Measurements from ENCODE around the gene ALPG. TPM values are rescaled to one million over a fixed set of nuclear protein-coding genes. Genes with fewer than 3 reads are reported as not detected.
"Not testable (repeated sequence)": the region's sequence is repeated elsewhere in the genome, so short reads cannot be mapped to it uniquely, and the experiment has no call there.

Gene ALPG
- total RNA-seq, 1 experiment from 2014 or later: 65.3 TPM

- Histone ChIP-seq H3K36me3 (ENCODE audit: control insufficient read depth, insufficient read depth, low read length) (no peaks in the 10 kb centered on the region), H3K4me1 (ENCODE audit: control insufficient read depth, insufficient read depth, low read length) (no peaks in the 10 kb centered on the region), H3K27me3 (ENCODE audit: control insufficient read depth, insufficient read depth, low read length) (no peaks in the 10 kb centered on the region; the same call in 1 of the 2 replicates), H3K27ac (ENCODE audit: low read length) (no peak overlapping the region), H3K9me3 (ENCODE audit: control insufficient read depth, insufficient read depth, low read depth, low read length) (no peaks in the 10 kb centered on the region), H3K4me3 (ENCODE audit: low read depth in 2 of 2, low read length in 2 of 2) (no peak overlapping the region)
- DNase-seq (ENCODE audit: low read depth, low spot score) (no peak), ATAC-seq (no peak)
- TF ChIP-seq TCF7L2 (IDR thresholded peaks at IDR 0.05; ENCODE audit: low read depth, low read length) (no peak), REST (IDR thresholded peaks at IDR 0.05; ENCODE audit: insufficient read depth in 1 of 2, low read depth in 2 of 2, low read length in 1 of 2) (no peak), POLR2AphosphoS5 (IDR thresholded peaks at IDR 0.05; ENCODE audit: low read depth, low read length) (no peak), SIN3A (IDR thresholded peaks at IDR 0.05; ENCODE audit: borderline replicate concordance, insufficient read depth, low read depth, low read length) (no peak)
- TF ChIP-seq, protein P1, sequence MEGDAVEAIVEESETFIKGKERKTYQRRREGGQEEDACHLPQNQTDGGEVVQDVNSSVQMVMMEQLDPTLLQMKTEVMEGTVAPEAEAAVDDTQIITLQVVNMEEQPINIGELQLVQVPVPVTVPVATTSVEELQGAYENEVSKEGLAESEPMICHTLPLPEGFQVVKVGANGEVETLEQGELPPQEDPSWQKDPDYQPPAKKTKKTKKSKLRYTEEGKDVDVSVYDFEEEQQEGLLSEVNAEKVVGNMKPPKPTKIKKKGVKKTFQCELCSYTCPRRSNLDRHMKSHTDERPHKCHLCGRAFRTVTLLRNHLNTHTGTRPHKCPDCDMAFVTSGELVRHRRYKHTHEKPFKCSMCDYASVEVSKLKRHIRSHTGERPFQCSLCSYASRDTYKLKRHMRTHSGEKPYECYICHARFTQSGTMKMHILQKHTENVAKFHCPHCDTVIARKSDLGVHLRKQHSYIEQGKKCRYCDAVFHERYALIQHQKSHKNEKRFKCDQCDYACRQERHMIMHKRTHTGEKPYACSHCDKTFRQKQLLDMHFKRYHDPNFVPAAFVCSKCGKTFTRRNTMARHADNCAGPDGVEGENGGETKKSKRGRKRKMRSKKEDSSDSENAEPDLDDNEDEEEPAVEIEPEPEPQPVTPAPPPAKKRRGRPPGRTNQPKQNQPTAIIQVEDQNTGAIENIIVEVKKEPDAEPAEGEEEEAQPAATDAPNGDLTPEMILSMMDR (IDR thresholded peaks at IDR 0.05): no peak
- ChIA-PET POLR2A (no interaction called here), CTCF (interaction anchor here (0.6 kb wide), 1 partner anchor 73 kb away, joined by 3 read pairs; no protein-coding TSS in a partner anchor)
- intact Hi-C loops (cut with micrococcal nuclease; ENCODE audit: unreplicated experiment): no loop called here
- in situ Hi-C loops (cut with HindIII; ENCODE audit: low pct_unique_long_range_greater_than_20kb, low sequenced_read_pairs): no loop called here
- BruUV-seq (replicated peaks): no TSS peak
Observed at GRCh38 chr2:232449964-232450363, 43.3 kb downstream of the ALPG start.

DNA sequence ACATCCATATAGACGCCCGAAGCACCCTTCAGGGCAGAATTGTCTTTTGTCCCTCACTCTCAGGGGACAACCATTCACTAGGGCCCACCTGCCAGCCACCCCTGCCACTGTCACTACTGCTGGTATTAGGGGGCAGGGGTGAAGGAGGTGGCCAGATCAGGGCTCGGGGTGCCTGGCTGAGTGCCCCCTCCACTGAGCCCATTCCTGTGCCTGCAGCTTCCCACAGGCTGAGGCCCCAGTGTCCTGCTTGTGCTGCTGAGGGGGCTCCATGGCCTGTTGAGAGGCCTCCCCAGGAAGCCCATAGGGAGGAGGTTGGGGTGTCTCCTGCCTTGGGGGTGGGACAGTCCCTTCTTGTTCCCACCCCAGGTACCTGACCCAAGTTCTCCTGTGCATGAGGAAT is 45.0 kb downstream of the ALPG start:
- H3K9me3 ChIP-seq (ENCODE audit: control insufficient read depth, insufficient read depth, low read depth, low read length); intact Hi-C loops (cut with micrococcal nuclease; ENCODE audit: unreplicated experiment); DNase-seq (ENCODE audit: low read depth, low spot score); POLR2A ChIA-PET; CTCF ChIA-PET; BruUV-seq (replicated peaks); H3K4me1 ChIP-seq (ENCODE audit: control insufficient read depth, insufficient read depth, low read length); in situ Hi-C loops (cut with HindIII; ENCODE audit: low pct_unique_long_range_greater_than_20kb, low sequenced_read_pairs); H3K36me3 ChIP-seq (ENCODE audit: control insufficient read depth, insufficient read depth, low read length); H3K27me3 ChIP-seq (ENCODE audit: control insufficient read depth, insufficient read depth, low read length); H3K4me3 ChIP-seq (ENCODE audit: low read depth in 2 of 2, low read length in 2 of 2); H3K27ac ChIP-seq (ENCODE audit: low read length); ATAC-seq: not testable (repeated sequence)

DNA sequence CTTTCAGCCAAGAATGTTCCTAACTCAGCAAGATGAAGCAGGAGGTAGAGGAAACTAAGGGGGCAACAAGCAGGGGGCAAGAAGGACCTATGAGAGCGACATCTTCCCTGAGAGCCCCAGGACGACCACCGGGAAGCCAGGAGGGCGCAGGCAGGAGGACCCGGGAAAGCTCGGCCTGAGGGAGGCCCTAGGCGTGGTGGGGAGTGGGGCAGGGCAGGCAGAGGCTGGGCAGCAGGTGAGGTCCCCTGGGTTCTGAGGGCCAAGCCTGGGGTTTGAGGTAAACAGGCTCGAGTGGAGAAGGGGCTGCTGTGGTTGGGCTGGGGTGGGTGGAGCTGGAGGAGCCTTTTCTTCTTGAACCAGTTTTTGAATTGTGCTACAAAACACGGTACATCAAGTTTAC is 48.0 kb downstream of the ALPG start:
- CTCF ChIA-PET: no interaction called here
- in situ Hi-C loops (cut with HindIII; ENCODE audit: low pct_unique_long_range_greater_than_20kb, low sequenced_read_pairs): no loop called here

More for the DNA sequence above, 48.0 kb downstream of the ALPG start:
- intact Hi-C loops (cut with micrococcal nuclease; ENCODE audit: unreplicated experiment): no loop called here
- ATAC-seq (no peak), DNase-seq (ENCODE audit: low read depth, low spot score) (no peak)
- Histone ChIP-seq H3K36me3 (ENCODE audit: control insufficient read depth, insufficient read depth, low read length) (no peaks in the 10 kb centered on the region), H3K27ac (ENCODE audit: low read length) (no peak overlapping the region), H3K4me1 (ENCODE audit: control insufficient read depth, insufficient read depth, low read length) (no peaks in the 10 kb centered on the region), H3K9me3 (ENCODE audit: control insufficient read depth, insufficient read depth, low read depth, low read length) (no peaks in the 10 kb centered on the region), H3K4me3 (ENCODE audit: low read depth in 2 of 2, low read length in 2 of 2) (no peak overlapping the region), H3K27me3 (ENCODE audit: control insufficient read depth, insufficient read depth, low read length) (no peaks in the 10 kb centered on the region; the same call in 1 of the 2 replicates)
- POLR2A ChIA-PET: interaction anchor here (0.5 to 0.7 kb wide), 2 partner anchors 48 to 439 kb away, joined by 7 to 8 read pairs; no protein-coding TSS in a partner anchor
- BruUV-seq (replicated peaks): no TSS peak
- TF ChIP-seq TCF7L2 (IDR thresholded peaks at IDR 0.05; ENCODE audit: low read depth, low read length): no peak
- TF ChIP-seq REST (IDR thresholded peaks at IDR 0.05; ENCODE audit: insufficient read depth in 1 of 2, low read depth in 2 of 2, low read length in 1 of 2): no peak
- TF ChIP-seq, protein P1 (IDR thresholded peaks at IDR 0.05): no peak
- no peak for TF ChIP-seq POLR2AphosphoS5 (IDR thresholded peaks at IDR 0.05; ENCODE audit: low read depth, low read length)
- no peak for TF ChIP-seq SIN3A (IDR thresholded peaks at IDR 0.05; ENCODE audit: borderline replicate concordance, insufficient read depth, low read depth, low read length)
